Effector memory CD8-positive, alpha-beta T cell (primary cell): ENCODE measurements around the gene MTRF1L.
"Not testable (repeated sequence)": the region's sequence is repeated elsewhere in the genome, so short reads cannot be mapped to it uniquely, and the experiment has no call there.

Source experiments
- ATAC-seq: fragments of 150-1000 bp; cut with Tn5 transposase; replicated peaks from 2 replicates; pipeline ENCODE4 v1.10.0; 2021; ENCODE audit warnings: mild to moderate bottlenecking, moderate library complexity
- DNase-seq, 3 experiments: peaks; one replicate each; pipeline ENCODE4 v3.0.0; 2021
- H3K27ac Mint-ChIP-seq, 2 donors: one replicate each; pipeline ENCODE4 v1.8.0; 2022; ENCODE audit warnings: mild to moderate bottlenecking in 2 of 2, mixed read lengths in 2 of 2, moderate library complexity in 2 of 2
- H3K27me3 Mint-ChIP-seq, 2 donors: one replicate each; pipeline ENCODE4 v1.8.0; 2022; ENCODE audit warnings: mixed read lengths in 2 of 2
- H3K36me3 Mint-ChIP-seq: one replicate; pipeline ENCODE4 v1.8.0; 2022; ENCODE audit warnings: mild to moderate bottlenecking, moderate library complexity, mixed read lengths; ENCODE audit not compliant: insufficient read depth
- H3K4me1 Mint-ChIP-seq, 2 donors: one replicate each; pipeline ENCODE4 v1.8.0; 2022; ENCODE audit warnings: low read depth in 2 of 2, mixed read lengths in 2 of 2
- H3K4me3 Mint-ChIP-seq, 2 donors: one replicate each; pipeline ENCODE4 v1.8.0; 2022; ENCODE audit warnings: mild to moderate bottlenecking in 2 of 2, mixed read lengths in 2 of 2, moderate library complexity in 2 of 2
- H3K9me3 Mint-ChIP-seq, 2 donors: one replicate each; pipeline ENCODE4 v1.8.0; 2022; ENCODE audit warnings: mixed read lengths in 2 of 2

Gene MTRF1L

DNA sequence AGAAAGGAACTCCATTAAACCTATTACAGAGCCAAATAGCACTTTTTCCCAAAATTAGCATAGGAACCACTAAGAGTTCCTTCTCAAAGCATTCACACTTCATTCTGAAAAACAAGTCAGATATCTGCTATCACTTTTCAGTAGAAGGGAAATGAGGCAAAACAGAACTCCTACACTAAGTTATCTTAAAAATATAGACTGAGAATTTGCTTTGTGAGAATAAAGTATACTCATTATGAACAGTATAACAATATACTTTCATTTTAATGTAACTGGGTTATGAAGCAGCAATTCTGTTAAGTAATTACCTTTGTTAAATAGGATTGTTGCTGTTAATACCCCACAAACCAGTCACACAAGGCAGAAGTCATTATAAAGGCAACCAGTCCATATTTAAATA lies 8.7 kb downstream of the MTRF1L start:
- Mint-ChIP-seq H3K27me3 (no peaks in the 10 kb centered on the region), H3K36me3 (peaks cover 58% of the 10 kb centered on the region)
- ATAC-seq, result no peak

GRCh38 chr6:152993431-152993830 lies 9.1 kb downstream of the MTRF1L start:
- DNase-seq (no peak), ATAC-seq (no peak)
- H3K27ac Mint-ChIP-seq, result peak overlapping the region; percentile 11 to 70
- H3K4me3 Mint-ChIP-seq, result no peak overlapping the region
- no peaks in the 10 kb centered on the region for H3K27me3 Mint-ChIP-seq
- H3K36me3 Mint-ChIP-seq, result peaks cover 58% of the 10 kb centered on the region
- no peaks in the 10 kb centered on the region for H3K9me3 Mint-ChIP-seq
- peaks cover 9 to 25% of the 10 kb centered on the region in 2 donors for H3K4me1 Mint-ChIP-seq

More for the DNA sequence above, 8.7 kb downstream of the MTRF1L start:
- H3K9me3 Mint-ChIP-seq, result no peaks in the 10 kb centered on the region
- peaks cover 9 to 29% of the 10 kb centered on the region in 2 donors for H3K4me1 Mint-ChIP-seq
- no peak overlapping the region for H3K4me3 Mint-ChIP-seq
- H3K27ac Mint-ChIP-seq, result peak overlapping the region; percentile 11 to 70
- DNase-seq, result no peak

- Mint-ChIP-seq H3K27me3 (no peaks in the 10 kb centered on the region), H3K4me1 (peaks cover 19 to 29% of the 10 kb centered on the region in 2 donors), H3K27ac (peak overlapping the region; percentile 14 to 60), H3K9me3 (no peaks in the 10 kb centered on the region), H3K36me3 (peaks cover 47% of the 10 kb centered on the region), H3K4me3 (no peak overlapping the region)
- no peak for DNase-seq
- no peak for ATAC-seq
Observed at GRCh38 chr6:152986978-152987377, 15.5 kb downstream of the MTRF1L start.

DNA sequence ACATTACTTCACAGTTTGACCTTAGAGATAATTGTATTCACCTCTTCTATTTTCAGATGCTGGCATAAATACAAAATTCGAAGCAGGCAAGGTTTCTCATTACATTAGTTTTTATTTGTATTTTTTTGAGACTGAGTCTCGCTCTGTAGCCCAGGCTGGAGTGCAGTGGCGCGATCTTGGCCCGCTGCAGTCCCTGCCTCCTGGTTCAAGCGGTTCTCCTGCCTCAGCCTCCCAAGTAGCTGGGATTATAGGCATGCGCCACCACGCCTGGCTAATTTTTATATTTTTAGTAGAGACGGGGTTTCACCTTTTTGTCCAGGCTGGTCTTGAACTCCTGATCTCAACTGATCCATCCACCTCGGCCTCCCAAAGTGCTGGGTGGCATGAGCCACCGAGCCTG lies 17.2 kb downstream of the MTRF1L start:
- not testable (repeated sequence) for H3K27me3 Mint-ChIP-seq, ATAC-seq, DNase-seq, H3K9me3 Mint-ChIP-seq
- peak overlapping the region in 1 of 2 donors; percentile 90 for H3K4me3 Mint-ChIP-seq
- H3K36me3 Mint-ChIP-seq, result peaks cover 38% of the 10 kb centered on the region
- peak overlapping the region; percentile 1 to 60 for H3K27ac Mint-ChIP-seq
- peaks cover 30 to 42% of the 10 kb centered on the region in 2 donors for H3K4me1 Mint-ChIP-seq

- H3K36me3 Mint-ChIP-seq, result peaks cover 31% of the 10 kb centered on the region
- no peaks in the 10 kb centered on the region for H3K27me3 Mint-ChIP-seq
- peak overlapping the region; percentile 1 to 97 for H3K27ac Mint-ChIP-seq
- DNase-seq, result no peak
- H3K9me3 Mint-ChIP-seq, result no peaks in the 10 kb centered on the region
- peaks cover 32 to 41% of the 10 kb centered on the region in 2 donors for H3K4me1 Mint-ChIP-seq
- ATAC-seq, result no peak
- H3K4me3 Mint-ChIP-seq, result peak overlapping the region; percentile 90 to 91
Observed at GRCh38 chr6:152984513-152984872, 18.0 kb downstream of the MTRF1L start.

DNA sequence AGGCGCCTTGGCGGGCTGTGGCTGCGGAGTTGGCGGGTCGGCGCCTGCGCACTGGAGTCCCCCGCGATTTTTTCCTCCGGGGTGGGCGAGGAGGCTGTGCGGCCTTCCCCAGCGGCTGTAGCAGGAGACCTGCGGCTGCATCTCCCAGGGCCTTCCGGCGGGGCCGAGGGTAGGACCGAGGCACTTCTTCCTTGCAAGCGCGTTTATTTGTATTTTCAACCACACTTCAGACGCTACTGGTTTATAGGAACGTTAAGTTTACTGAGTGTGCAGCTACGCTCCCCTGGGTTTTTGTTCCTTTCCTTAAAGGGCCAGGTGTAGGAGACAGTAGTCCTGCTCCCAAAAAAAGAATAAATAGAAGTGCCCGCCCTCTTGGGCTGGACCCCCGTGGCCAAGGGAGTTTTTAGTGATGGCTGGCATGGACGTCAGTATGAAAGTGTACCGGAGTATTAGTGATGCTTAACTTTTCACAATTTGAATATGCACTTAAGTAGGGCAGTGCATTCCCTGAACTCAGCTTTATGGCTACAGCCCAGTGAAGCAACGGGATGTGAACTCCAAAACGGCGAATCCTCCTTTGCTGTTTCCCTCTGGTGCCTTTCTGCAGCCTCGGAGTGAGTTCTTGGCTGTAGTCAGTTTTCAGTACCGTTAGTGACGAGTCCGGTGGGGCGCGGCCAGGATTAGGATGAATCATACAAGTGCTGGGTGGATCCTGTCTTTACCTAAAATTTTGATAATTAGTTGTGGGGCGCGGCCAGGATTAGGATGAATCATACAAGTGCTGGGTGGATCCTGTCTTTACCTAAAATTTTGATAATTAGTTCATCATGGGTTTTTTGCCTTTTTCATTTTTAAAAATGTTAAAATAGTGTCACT lies 18.6 kb downstream of the MTRF1L start:
- peak overlapping the region; percentile 92 to 97 for H3K27ac Mint-ChIP-seq
- peaks cover 32 to 41% of the 10 kb centered on the region in 2 donors for H3K4me1 Mint-ChIP-seq
- H3K9me3 Mint-ChIP-seq, result no peaks in the 10 kb centered on the region
- ATAC-seq (no peak), DNase-seq (peak; percentile 33 to 92 (median 92))
- H3K36me3 Mint-ChIP-seq, result peaks cover 31% of the 10 kb centered on the region
- no peaks in the 10 kb centered on the region for H3K27me3 Mint-ChIP-seq
- H3K4me3 Mint-ChIP-seq, result peak overlapping the region; percentile 90 to 91

DNA sequence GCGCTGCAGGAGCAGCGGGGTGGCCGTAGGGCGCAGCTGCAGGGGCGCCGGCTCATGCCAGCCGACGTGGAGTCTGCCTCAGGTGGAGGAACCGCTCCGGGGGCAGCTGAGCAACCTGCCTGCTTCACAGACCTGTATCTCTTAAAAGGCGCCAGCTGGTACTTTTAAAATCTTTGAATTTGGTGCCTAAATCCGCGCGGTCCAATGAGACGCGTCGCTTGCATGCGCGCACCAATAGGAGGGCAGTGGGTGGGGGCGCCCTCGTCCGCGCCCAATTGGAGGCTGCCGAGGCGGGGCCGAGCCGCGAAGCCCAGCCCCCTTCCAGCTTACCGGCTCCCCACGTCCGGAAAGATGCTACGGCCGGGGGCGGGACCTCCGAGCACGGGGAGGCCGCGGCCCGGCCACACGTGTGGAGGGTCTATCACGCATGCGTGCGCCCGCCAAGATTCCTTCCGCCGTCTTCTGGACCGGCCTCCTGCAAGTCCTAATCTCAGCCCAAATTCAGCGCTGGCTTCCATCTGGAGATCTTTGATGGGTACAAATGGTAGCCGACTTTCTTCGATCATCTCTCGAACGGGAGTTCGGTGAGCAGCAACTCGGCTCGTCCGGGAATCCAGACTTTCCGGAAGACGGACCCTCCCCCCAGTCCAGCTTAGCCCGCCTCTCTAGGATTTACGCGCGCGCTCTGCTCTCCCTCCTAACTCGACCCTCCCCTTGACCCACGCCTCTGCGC lies 19.4 kb downstream of the MTRF1L start, which contains the start of gene FBXO5:
Gene FBXO5 (minus strand): TSS at position 138 of the 733 bp plus-strand sequence. CDS start 82 bp downstream, at position 56.
- peaks cover 32 to 44% of the 10 kb centered on the region in 2 donors for H3K4me1 Mint-ChIP-seq
- no peaks in the 10 kb centered on the region for H3K9me3 Mint-ChIP-seq
- DNase-seq, result peak; percentile 96 to 98 (median 97)
- H3K4me3 Mint-ChIP-seq, result peak within 1 kb of the TSS; percentile 90 to 91
- peak; percentile 90 for ATAC-seq
- H3K27me3 Mint-ChIP-seq, result no peaks in the 10 kb centered on the region
- peaks cover 31% of the 10 kb centered on the region for H3K36me3 Mint-ChIP-seq
- H3K27ac Mint-ChIP-seq, result peak within 1 kb of the TSS; percentile 92 to 97

DNA sequence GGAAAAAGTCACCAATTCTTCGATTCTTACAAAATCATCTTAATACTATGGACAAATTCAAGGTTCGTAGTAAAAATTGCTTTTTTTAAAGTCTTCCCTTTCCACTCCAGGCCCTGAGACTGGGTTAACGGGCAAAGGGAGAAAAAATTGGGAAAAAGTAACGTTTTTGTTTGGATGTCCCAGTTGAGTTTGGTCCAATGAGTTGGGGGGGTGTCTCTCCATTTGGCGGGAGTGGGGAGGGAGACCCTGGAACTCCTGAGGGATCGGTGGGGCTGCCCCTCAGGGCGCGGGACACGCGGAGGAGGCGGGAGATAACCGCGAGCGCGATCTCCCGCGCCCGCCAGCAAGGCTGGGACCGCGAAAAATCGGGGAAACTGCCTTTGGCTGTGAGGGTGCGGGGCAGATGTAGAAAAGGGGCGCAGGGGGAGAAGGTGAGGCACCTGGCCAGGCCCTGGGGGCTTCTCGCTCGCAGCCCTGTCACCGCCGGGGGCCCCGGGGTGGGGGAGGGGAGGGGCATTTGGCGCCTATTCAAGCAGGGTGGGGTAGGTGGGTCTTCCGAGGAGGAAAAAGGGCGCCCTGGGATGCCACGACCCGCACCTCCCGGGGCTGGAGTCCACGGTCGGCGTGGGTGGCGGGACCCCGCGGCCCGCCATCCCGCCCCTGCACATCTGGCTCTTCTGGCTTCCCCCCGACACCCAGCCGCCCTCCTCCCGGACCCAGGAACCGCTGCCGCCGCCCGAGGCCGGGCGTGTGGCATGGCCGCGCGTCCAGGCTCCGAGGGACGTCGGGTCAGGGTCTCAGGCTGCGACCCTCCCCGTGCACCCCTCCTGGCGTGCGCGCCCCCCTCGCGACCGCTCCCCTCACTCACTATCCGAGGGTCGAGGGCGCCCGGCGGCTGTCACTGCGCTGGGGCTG lies 20.3 kb downstream of the MTRF1L start:
- Mint-ChIP-seq H3K4me1 (peaks cover 32 to 46% of the 10 kb centered on the region in 2 donors), H3K36me3 (peaks cover 31% of the 10 kb centered on the region)
- ATAC-seq, result no peak

GRCh38 chr6:152981219-152981618 lies 21.3 kb downstream of the MTRF1L start:
- Mint-ChIP-seq H3K4me1 (peaks cover 34 to 51% of the 10 kb centered on the region in 2 donors), H3K4me3 (peak overlapping the region in 1 of 2 donors; percentile 90), H3K27me3 (no peaks in the 10 kb centered on the region), H3K27ac (no peak overlapping the region), H3K36me3 (peaks cover 28% of the 10 kb centered on the region), H3K9me3 (no peaks in the 10 kb centered on the region)
- ATAC-seq, result no peak
- no peak for DNase-seq

More for the DNA sequence above, 20.3 kb downstream of the MTRF1L start:
- Mint-ChIP-seq H3K27me3 (no peaks in the 10 kb centered on the region), H3K4me3 (peak overlapping the region; percentile 90 to 91), H3K27ac (peak overlapping the region; percentile 38 to 92), H3K9me3 (no peaks in the 10 kb centered on the region)
- DNase-seq, result no peak

GRCh38 chr6:152980656-152981055 lies 21.9 kb downstream of the MTRF1L start:
- H3K27me3 Mint-ChIP-seq, result no peaks in the 10 kb centered on the region
- peaks cover 28% of the 10 kb centered on the region for H3K36me3 Mint-ChIP-seq
- H3K4me1 Mint-ChIP-seq, result peaks cover 34 to 54% of the 10 kb centered on the region in 2 donors
- ATAC-seq (no peak), DNase-seq (no peak)
- no peak overlapping the region for H3K27ac Mint-ChIP-seq
- H3K4me3 Mint-ChIP-seq, result peak overlapping the region in 1 of 2 donors; percentile 90
- H3K9me3 Mint-ChIP-seq, result no peaks in the 10 kb centered on the region

DNA sequence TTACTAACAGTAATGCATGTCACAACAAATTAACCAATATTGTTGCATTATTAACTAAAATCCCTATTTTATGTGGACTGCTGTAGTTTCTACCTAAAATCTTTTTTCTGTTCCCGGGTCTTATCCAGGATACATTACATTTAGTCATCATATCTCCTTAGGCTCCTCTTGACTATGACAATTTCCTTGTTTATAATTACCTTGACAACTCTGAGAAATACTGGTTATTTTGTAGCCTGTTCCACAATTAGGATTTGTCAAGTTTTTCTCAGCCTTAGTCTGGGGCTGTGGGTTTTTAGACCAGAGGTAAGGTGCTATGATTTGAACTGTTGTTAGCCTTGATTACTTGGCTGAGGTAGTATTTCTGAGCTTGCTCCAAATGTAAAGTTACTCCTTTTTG lies 23.4 kb downstream of the MTRF1L start:
- H3K36me3 Mint-ChIP-seq, result peaks cover 31% of the 10 kb centered on the region
- no peaks in the 10 kb centered on the region for H3K27me3 Mint-ChIP-seq
- no peak overlapping the region for H3K4me3 Mint-ChIP-seq
- no peaks in the 10 kb centered on the region for H3K9me3 Mint-ChIP-seq
- H3K4me1 Mint-ChIP-seq, result peaks cover 30 to 53% of the 10 kb centered on the region in 2 donors
- DNase-seq (no peak), ATAC-seq (no peak)
- H3K27ac Mint-ChIP-seq, result no peak overlapping the region

- H3K4me3 Mint-ChIP-seq, result no peak overlapping the region
- H3K36me3 Mint-ChIP-seq, result peaks cover 30% of the 10 kb centered on the region
- no peak overlapping the region for H3K27ac Mint-ChIP-seq
Observed at GRCh38 chr6:152978058-152978457, 24.5 kb downstream of the MTRF1L start.

DNA sequence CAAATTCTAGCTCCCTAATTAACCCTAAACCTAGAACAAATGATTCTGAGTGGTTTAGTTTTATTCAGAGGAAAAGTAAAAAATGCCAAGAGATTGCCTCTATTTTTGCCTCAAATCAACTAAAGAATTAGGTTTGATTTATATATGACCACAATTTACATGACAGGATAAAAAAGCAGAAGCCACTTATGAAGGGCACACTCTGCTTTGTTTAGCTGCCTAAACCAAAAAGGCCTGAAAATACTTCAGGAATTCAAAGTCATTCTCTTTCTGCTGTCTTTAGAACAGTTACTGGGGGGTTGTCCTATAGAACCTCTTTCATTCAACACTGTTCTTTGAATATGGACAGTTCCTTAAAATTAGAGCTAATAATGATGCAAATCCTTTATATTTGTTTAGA lies 25.0 kb downstream of the MTRF1L start:
- Mint-ChIP-seq H3K4me3 (no peak overlapping the region), H3K36me3 (peaks cover 31% of the 10 kb centered on the region), H3K9me3 (no peaks in the 10 kb centered on the region), H3K4me1 (peaks cover 26 to 50% of the 10 kb centered on the region in 2 donors), H3K27me3 (no peaks in the 10 kb centered on the region), H3K27ac (no peak overlapping the region)
- DNase-seq, result no peak
- ATAC-seq, result no peak

More at GRCh38 chr6:152978058-152978457, 24.5 kb downstream of the MTRF1L start:
- DNase-seq (no peak), ATAC-seq (no peak)
- peaks cover 26 to 50% of the 10 kb centered on the region in 2 donors for H3K4me1 Mint-ChIP-seq
- H3K27me3 Mint-ChIP-seq, result no peaks in the 10 kb centered on the region
- no peaks in the 10 kb centered on the region for H3K9me3 Mint-ChIP-seq
